Measurements from ENCODE around the gene FAM236A. TPM values are rescaled to one million over a fixed set of nuclear protein-coding genes. Genes with fewer than 3 reads are reported as not detected.
"Not testable (repeated sequence)": the region's sequence is repeated elsewhere in the genome, so short reads cannot be mapped to it uniquely, and the experiment has no call there.

FAM236A gene
- polyA plus RNA-seq, 3 donors: not detected

DNA sequence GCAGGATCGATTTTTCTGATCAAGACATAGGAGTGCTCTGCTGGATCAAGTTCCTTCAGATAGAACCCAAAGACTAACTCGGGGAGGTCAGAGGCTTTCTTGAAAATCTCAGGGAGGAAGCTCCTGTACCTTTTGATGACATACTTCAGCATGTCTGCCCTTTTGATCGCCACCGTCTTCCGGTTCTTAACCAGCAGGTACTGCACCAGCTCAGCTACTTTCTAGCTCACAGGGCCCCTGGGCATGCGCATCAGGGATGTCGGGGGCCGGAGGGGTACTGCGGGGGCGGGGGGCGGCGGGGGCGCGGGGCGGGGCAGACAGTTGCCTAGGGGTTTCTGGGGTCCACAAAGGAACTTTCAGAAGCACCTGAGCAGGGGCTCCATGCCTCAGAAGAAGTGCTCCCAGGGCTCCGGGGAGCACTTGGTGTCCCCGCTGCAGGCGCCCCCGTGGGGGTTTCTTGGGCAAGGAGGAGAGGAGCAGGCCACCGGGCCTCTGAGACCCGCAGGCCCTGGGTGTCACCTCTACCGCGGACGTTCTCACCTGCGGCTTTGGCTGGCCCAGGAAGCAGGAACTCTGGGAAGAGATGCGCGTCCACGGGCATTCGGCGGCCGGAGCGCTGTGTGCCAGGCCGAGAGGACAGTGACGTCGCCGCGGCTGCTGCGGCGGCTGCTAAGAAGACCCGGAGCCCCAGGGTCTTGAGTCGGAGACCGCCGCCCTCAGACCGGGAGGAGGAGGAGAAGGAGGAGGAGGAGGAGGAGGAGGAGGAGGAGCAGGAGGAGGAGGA lies 5.2 kb downstream of the FAM236A start:
- H3K27ac ChIP-seq (ENCODE audit: low read depth in 1 of 2, low read length in 2 of 2); H3K9me3 ChIP-seq (replicated peaks in 1 of 2; ENCODE audit: control insufficient read depth in 1 of 2, insufficient read depth in 1 of 2, low read length in 2 of 2); H3K4me3 ChIP-seq (replicated peaks in 1 of 3; ENCODE audit: low read depth in 2 of 3, low read length in 3 of 3); H2AFZ ChIP-seq (ENCODE audit: insufficient read depth, low read depth, low read length, poor library complexity, severe bottlenecking); H3K4me1 ChIP-seq (ENCODE audit: control insufficient read depth in 1 of 2, insufficient read depth in 2 of 2, low read length in 2 of 2); H3K36me3 Mint-ChIP-seq; H3K27me3 Mint-ChIP-seq (ENCODE audit: low read depth in 3 of 3); DNase-seq; intact Hi-C loops (cut with micrococcal nuclease); H4K20me1 ChIP-seq (ENCODE audit: insufficient read depth, low read length); H3K27me3 ChIP-seq (ENCODE audit: control insufficient read depth in 2 of 2, insufficient read depth in 2 of 2, low read length in 2 of 2); H3K4me1 Mint-ChIP-seq; H3K9me3 Mint-ChIP-seq; H3K36me3 ChIP-seq (replicated peaks in 1 of 2; ENCODE audit: control insufficient read depth in 1 of 2, insufficient read depth in 2 of 2, low read length in 2 of 2); H3K79me2 ChIP-seq (ENCODE audit: insufficient read depth, low read length); H3K4me3 Mint-ChIP-seq; H3K9ac ChIP-seq (ENCODE audit: insufficient read depth, low read length, poor library complexity, severe bottlenecking); H3K27ac Mint-ChIP-seq; H3K4me2 ChIP-seq (replicated peaks; ENCODE audit: extremely low read depth, low read length, poor library complexity, severe bottlenecking): not testable (repeated sequence)
- no CpG with 5 or more reads among the region's 44 CpGs for WGBS (ENCODE audit: insufficient coverage)

DNA sequence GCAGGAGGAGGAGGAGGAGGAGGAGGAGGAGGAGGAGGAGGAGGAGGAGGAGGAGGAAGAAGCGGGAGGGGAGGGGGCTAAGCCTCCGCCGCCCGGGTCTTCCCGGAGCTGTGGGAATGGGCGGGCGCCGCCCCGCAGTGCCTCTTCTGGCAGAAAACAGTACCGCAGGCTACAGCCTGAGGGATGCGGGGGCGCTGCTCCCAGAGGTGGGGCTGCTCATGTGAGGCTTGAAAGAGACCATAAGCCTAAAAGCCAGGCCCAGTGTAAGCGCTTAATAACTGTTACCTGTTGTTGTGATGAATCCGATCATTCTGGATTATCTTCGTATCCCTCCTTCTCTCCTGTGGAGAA lies 5.8 kb downstream of the FAM236A start, which contains the start of gene DMRTC1:
Gene DMRTC1, minus strand, starts transcription at position 19 of the 351 bp plus-strand sequence. CDS start 68,143 bp downstream, outside the sequence.
- H3K27me3 ChIP-seq (ENCODE audit: control insufficient read depth in 2 of 2, insufficient read depth in 2 of 2, low read length in 2 of 2); H2AFZ ChIP-seq (ENCODE audit: insufficient read depth, low read depth, low read length, poor library complexity, severe bottlenecking); H3K4me1 ChIP-seq (ENCODE audit: control insufficient read depth in 1 of 2, insufficient read depth in 2 of 2, low read length in 2 of 2); H3K4me3 ChIP-seq (replicated peaks in 1 of 3; ENCODE audit: low read depth in 2 of 3, low read length in 3 of 3); H3K9me3 Mint-ChIP-seq; H3K4me1 Mint-ChIP-seq; H3K79me2 ChIP-seq (ENCODE audit: insufficient read depth, low read length); H3K4me2 ChIP-seq (replicated peaks; ENCODE audit: extremely low read depth, low read length, poor library complexity, severe bottlenecking); H3K9me3 ChIP-seq (replicated peaks in 1 of 2; ENCODE audit: control insufficient read depth in 1 of 2, insufficient read depth in 1 of 2, low read length in 2 of 2); H3K4me3 Mint-ChIP-seq; H4K20me1 ChIP-seq (ENCODE audit: insufficient read depth, low read length); H3K36me3 ChIP-seq (replicated peaks in 1 of 2; ENCODE audit: control insufficient read depth in 1 of 2, insufficient read depth in 2 of 2, low read length in 2 of 2); H3K9ac ChIP-seq (ENCODE audit: insufficient read depth, low read length, poor library complexity, severe bottlenecking); H3K27ac ChIP-seq (ENCODE audit: low read depth in 1 of 2, low read length in 2 of 2); H3K27me3 Mint-ChIP-seq (ENCODE audit: low read depth in 3 of 3); H3K27ac Mint-ChIP-seq; H3K36me3 Mint-ChIP-seq; intact Hi-C loops (cut with micrococcal nuclease); DNase-seq: not testable (repeated sequence)
- no CpG with 5 or more reads among the region's 15 CpGs for WGBS (ENCODE audit: insufficient coverage)

DNA sequence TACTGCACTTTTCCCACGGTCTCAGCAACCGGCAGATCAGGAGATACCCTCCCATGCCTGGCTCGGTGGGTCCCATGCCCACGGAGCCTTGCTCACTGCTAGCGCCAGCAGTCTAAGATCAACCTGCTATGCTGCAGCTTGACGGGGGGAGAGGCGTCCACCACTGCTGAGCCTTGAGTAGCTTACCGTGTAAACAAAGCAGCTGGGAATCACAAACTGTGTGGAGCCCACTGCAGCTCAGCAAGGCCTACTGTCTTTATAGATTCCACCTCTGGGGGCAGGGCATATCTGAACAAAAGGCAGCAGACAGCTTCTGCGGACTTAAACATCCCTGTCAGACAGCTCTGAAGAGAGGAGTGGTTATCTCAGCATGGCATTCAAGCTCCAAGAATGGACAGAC lies 22.0 kb downstream of the FAM236A start:
- H3K27ac ChIP-seq (ENCODE audit: low read depth in 1 of 2, low read length in 2 of 2); H3K36me3 Mint-ChIP-seq; H3K4me3 ChIP-seq (replicated peaks in 1 of 3; ENCODE audit: low read depth in 2 of 3, low read length in 3 of 3); H3K9me3 Mint-ChIP-seq; H3K27me3 Mint-ChIP-seq (ENCODE audit: low read depth in 3 of 3); H3K4me1 Mint-ChIP-seq; H4K20me1 ChIP-seq (ENCODE audit: insufficient read depth, low read length); H3K4me1 ChIP-seq (ENCODE audit: control insufficient read depth in 1 of 2, insufficient read depth in 2 of 2, low read length in 2 of 2); H3K9me3 ChIP-seq (replicated peaks in 1 of 2; ENCODE audit: control insufficient read depth in 1 of 2, insufficient read depth in 1 of 2, low read length in 2 of 2); H3K36me3 ChIP-seq (replicated peaks in 1 of 2; ENCODE audit: control insufficient read depth in 1 of 2, insufficient read depth in 2 of 2, low read length in 2 of 2); DNase-seq; intact Hi-C loops (cut with micrococcal nuclease); H3K9ac ChIP-seq (ENCODE audit: insufficient read depth, low read length, poor library complexity, severe bottlenecking); H2AFZ ChIP-seq (ENCODE audit: insufficient read depth, low read depth, low read length, poor library complexity, severe bottlenecking); H3K27ac Mint-ChIP-seq; H3K4me2 ChIP-seq (replicated peaks; ENCODE audit: extremely low read depth, low read length, poor library complexity, severe bottlenecking); H3K27me3 ChIP-seq (ENCODE audit: control insufficient read depth in 2 of 2, insufficient read depth in 2 of 2, low read length in 2 of 2); H3K79me2 ChIP-seq (ENCODE audit: insufficient read depth, low read length); H3K4me3 Mint-ChIP-seq: not testable (repeated sequence)
- WGBS (ENCODE audit: insufficient coverage): no CpG with 5 or more reads among the region's 9 CpGs

GRCh38 chrX:72971859-72972258 lies 33.9 kb downstream of the FAM236A start:
- H3K4me2 ChIP-seq (replicated peaks; ENCODE audit: extremely low read depth, low read length, poor library complexity, severe bottlenecking); intact Hi-C loops (cut with micrococcal nuclease); H3K36me3 Mint-ChIP-seq; H3K4me1 Mint-ChIP-seq; H3K27me3 Mint-ChIP-seq (ENCODE audit: low read depth in 3 of 3); H3K4me1 ChIP-seq (ENCODE audit: control insufficient read depth in 1 of 2, insufficient read depth in 2 of 2, low read length in 2 of 2); H3K27ac Mint-ChIP-seq; H3K4me3 Mint-ChIP-seq; DNase-seq; H3K79me2 ChIP-seq (ENCODE audit: insufficient read depth, low read length); H3K27me3 ChIP-seq (ENCODE audit: control insufficient read depth in 2 of 2, insufficient read depth in 2 of 2, low read length in 2 of 2); H3K27ac ChIP-seq (ENCODE audit: low read depth in 1 of 2, low read length in 2 of 2); H3K9ac ChIP-seq (ENCODE audit: insufficient read depth, low read length, poor library complexity, severe bottlenecking); H3K36me3 ChIP-seq (replicated peaks in 1 of 2; ENCODE audit: control insufficient read depth in 1 of 2, insufficient read depth in 2 of 2, low read length in 2 of 2); H2AFZ ChIP-seq (ENCODE audit: insufficient read depth, low read depth, low read length, poor library complexity, severe bottlenecking); H3K4me3 ChIP-seq (replicated peaks in 1 of 3; ENCODE audit: low read depth in 2 of 3, low read length in 3 of 3); H3K9me3 Mint-ChIP-seq; H4K20me1 ChIP-seq (ENCODE audit: insufficient read depth, low read length); H3K9me3 ChIP-seq (replicated peaks in 1 of 2; ENCODE audit: control insufficient read depth in 1 of 2, insufficient read depth in 1 of 2, low read length in 2 of 2): not testable (repeated sequence)
- no CpG with 5 or more reads among the region's 5 CpGs for WGBS (ENCODE audit: insufficient coverage)
